Measurements from ENCODE around the gene ZDHHC13.

DNA sequence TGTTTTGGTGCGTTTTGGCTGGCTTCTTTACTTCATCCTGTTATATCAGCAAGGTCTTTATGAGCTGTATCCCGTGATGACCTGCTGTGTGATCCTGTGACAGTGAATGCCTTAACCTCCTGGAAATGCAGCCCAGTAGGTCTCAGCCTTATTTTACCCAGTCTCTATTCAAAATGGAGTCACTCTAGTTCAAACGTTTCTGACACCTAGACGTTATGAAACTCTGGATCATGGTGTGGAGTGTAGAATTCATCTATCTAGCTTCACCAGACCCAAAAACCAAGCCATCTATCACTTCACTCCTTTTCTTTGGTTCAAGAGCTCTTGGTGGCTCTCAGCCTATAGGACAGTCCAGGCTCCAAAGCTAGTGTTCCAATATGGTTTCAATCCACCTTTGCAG, 28.2 kb upstream of the ZDHHC13 start:
- TF ChIP-seq, protein P1, sequence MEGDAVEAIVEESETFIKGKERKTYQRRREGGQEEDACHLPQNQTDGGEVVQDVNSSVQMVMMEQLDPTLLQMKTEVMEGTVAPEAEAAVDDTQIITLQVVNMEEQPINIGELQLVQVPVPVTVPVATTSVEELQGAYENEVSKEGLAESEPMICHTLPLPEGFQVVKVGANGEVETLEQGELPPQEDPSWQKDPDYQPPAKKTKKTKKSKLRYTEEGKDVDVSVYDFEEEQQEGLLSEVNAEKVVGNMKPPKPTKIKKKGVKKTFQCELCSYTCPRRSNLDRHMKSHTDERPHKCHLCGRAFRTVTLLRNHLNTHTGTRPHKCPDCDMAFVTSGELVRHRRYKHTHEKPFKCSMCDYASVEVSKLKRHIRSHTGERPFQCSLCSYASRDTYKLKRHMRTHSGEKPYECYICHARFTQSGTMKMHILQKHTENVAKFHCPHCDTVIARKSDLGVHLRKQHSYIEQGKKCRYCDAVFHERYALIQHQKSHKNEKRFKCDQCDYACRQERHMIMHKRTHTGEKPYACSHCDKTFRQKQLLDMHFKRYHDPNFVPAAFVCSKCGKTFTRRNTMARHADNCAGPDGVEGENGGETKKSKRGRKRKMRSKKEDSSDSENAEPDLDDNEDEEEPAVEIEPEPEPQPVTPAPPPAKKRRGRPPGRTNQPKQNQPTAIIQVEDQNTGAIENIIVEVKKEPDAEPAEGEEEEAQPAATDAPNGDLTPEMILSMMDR (IDR thresholded peaks at IDR 0.05): no peak
- TF ChIP-seq POLR2A (IDR thresholded peaks at IDR 0.05): no peak

All from prostate gland (tissue), 2 donors.